IMR-90 (cell line): ENCODE data around the gene LRRC36.

ENCODE experiments used
- BHLHE40 ChIP-seq: fragments of 150-350 bp; IDR thresholded peaks from 2 replicates; pipeline ENCODE4 v1.6.1; 2016; ENCODE audit warnings: mild to moderate bottlenecking, low read depth, low read length
- CEBPB ChIP-seq: IDR thresholded peaks from 2 replicates; pipeline ENCODE4 v1.6.1; 2012; ENCODE audit warnings: low read depth, low read length, improper control_type of control experiment
- MAZ ChIP-seq: IDR thresholded peaks from 2 replicates; pipeline ENCODE4 v1.6.1; 2012; ENCODE audit warnings: low read depth, mild to moderate bottlenecking, low read length, improper control_type of control experiment, moderate library complexity, borderline replicate concordance
- MXI1 ChIP-seq: IDR thresholded peaks from 2 replicates; pipeline ENCODE4 v1.6.1; 2012; ENCODE audit warnings: low read depth, mild to moderate bottlenecking, low read length, moderate library complexity, borderline replicate concordance
- NFE2L2 ChIP-seq: fragments of 150-350 bp; IDR thresholded peaks from 2 replicates; pipeline ENCODE4 v1.6.1; 2016; ENCODE audit warnings: low read depth, mild to moderate bottlenecking, low read length
- POLR2A ChIP-seq: IDR thresholded peaks from 2 replicates; pipeline ENCODE4 v1.6.1; 2012; ENCODE audit warnings: mild to moderate bottlenecking, low read depth, low read length
- RAD21 ChIP-seq: IDR thresholded peaks from 2 replicates; pipeline ENCODE4 v1.6.1; 2012; ENCODE audit warnings: low read length, improper control_type of control experiment
- RCOR1 ChIP-seq: IDR thresholded peaks from 2 replicates; pipeline ENCODE4 v1.6.1; 2012; ENCODE audit warnings: mild to moderate bottlenecking, low read length, improper control_type of control experiment; ENCODE audit not compliant: insufficient replicate concordance
- RFX5 ChIP-seq: IDR thresholded peaks from 2 replicates; pipeline ENCODE4 v1.8.0; 2012; ENCODE audit warnings: low read depth, mild to moderate bottlenecking, low read length, moderate library complexity
- SMC3 ChIP-seq: fragments of 150-350 bp; IDR thresholded peaks from 2 replicates; pipeline ENCODE4 v1.6.1; 2016; ENCODE audit warnings: low read depth, mild to moderate bottlenecking, antibody characterized with exemption, low read length, moderate library complexity
- TF ChIP-seq, protein P1 (sequence below): conservative IDR thresholded peaks from 2 replicates; pipeline ENCODE4 v1.5.1; 2012; ENCODE audit warnings: mild to moderate bottlenecking, low read depth, low read length, improper control_type of control experiment
- TF ChIP-seq, protein P2 (sequence below): fragments of 150-350 bp; IDR thresholded peaks from 2 replicates; pipeline ENCODE4 v1.6.1; 2016; ENCODE audit warnings: low read depth, mild to moderate bottlenecking, low read length, moderate library complexity, borderline replicate concordance
- TF ChIP-seq, protein P3 (sequence below): fragments of 150-350 bp; IDR thresholded peaks from 2 replicates; pipeline ENCODE4 v1.6.1; 2017; ENCODE audit warnings: mild to moderate bottlenecking, antibody characterized with exemption, low read length, low read depth

DNA sequence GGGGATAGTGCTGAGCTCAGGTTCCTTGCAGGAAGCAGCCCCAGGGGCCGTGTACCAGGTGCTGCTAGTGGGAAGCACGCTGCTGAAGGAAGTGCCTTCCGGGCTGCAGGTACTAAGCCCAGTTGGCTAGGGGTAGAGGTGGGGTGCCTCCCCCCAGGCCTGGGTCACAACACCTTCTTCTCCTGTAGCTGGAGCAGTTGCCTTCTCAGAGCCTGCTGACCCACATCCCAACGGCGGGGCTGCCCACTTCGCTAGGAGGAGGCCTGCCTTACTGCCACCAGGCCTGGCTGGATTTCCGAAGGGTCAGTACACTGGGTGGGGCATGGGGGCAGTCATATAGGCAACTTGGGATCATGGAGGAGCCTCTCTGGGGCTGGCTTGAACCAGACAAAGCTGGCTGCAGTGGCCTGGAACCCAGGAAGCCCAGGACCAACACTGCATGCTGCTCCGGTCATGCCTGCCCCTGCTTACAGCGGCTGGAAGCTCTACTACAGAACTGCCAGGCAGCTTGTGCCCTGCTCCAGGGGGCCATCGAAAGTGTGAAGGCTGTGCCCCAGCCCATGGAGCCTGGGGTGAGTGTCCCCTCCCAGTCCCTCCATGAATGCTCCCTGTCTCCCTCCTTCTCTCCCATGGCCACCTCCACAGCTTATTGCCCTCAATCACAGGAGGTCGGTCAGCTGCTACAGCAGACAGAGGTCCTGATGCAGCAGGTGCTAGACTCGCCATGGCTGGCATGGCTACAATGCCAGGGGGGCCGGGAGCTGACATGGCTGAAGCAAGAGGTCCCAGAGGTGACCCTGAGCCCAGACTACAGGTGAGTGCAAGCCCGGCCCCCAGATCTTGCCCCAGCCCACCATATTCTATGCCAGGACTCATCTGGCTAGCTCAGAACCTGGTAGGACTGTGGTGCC, 44.8 kb upstream of the LRRC36 start:
- TF ChIP-seq, protein P1, sequence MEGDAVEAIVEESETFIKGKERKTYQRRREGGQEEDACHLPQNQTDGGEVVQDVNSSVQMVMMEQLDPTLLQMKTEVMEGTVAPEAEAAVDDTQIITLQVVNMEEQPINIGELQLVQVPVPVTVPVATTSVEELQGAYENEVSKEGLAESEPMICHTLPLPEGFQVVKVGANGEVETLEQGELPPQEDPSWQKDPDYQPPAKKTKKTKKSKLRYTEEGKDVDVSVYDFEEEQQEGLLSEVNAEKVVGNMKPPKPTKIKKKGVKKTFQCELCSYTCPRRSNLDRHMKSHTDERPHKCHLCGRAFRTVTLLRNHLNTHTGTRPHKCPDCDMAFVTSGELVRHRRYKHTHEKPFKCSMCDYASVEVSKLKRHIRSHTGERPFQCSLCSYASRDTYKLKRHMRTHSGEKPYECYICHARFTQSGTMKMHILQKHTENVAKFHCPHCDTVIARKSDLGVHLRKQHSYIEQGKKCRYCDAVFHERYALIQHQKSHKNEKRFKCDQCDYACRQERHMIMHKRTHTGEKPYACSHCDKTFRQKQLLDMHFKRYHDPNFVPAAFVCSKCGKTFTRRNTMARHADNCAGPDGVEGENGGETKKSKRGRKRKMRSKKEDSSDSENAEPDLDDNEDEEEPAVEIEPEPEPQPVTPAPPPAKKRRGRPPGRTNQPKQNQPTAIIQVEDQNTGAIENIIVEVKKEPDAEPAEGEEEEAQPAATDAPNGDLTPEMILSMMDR: no peak
- TF ChIP-seq, protein P2, sequence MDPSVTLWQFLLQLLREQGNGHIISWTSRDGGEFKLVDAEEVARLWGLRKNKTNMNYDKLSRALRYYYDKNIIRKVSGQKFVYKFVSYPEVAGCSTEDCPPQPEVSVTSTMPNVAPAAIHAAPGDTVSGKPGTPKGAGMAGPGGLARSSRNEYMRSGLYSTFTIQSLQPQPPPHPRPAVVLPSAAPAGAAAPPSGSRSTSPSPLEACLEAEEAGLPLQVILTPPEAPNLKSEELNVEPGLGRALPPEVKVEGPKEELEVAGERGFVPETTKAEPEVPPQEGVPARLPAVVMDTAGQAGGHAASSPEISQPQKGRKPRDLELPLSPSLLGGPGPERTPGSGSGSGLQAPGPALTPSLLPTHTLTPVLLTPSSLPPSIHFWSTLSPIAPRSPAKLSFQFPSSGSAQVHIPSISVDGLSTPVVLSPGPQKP: no peak
- no peak for TF ChIP-seq BHLHE40
- no peak for TF ChIP-seq MXI1
- TF ChIP-seq RAD21: no peak
- TF ChIP-seq RCOR1: no peak
- no peak for TF ChIP-seq CEBPB
- TF ChIP-seq POLR2A: no peak
- TF ChIP-seq, protein P3, sequence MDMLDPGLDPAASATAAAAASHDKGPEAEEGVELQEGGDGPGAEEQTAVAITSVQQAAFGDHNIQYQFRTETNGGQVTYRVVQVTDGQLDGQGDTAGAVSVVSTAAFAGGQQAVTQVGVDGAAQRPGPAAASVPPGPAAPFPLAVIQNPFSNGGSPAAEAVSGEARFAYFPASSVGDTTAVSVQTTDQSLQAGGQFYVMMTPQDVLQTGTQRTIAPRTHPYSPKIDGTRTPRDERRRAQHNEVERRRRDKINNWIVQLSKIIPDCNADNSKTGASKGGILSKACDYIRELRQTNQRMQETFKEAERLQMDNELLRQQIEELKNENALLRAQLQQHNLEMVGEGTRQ: no peak
- TF ChIP-seq SMC3: no peak
- no peak for TF ChIP-seq MAZ
- TF ChIP-seq RFX5: no peak
- TF ChIP-seq NFE2L2: no peak
